ENCODE data around the gene LTN1.
"Not testable (repeated sequence)": the region's sequence is repeated elsewhere in the genome, so short reads cannot be mapped to it uniquely, and the experiment has no call there.

LTN1 gene

GRCh38 chr21:28988146-28988545, 4.5 kb downstream of the LTN1 start:
- DNase-seq (ENCODE audit: low read depth in 2 of 2) = not testable (repeated sequence)

- DNase-seq (ENCODE audit: low read depth in 2 of 2) = no peak
Measured at GRCh38 chr21:28986677-28987076, 6.0 kb downstream of the LTN1 start.

GRCh38 chr21:28982637-28983036, 10.0 kb downstream of the LTN1 start:
- DNase-seq (ENCODE audit: low read depth in 2 of 2) = no peak

GRCh38 chr21:28979092-28979491, 13.6 kb downstream of the LTN1 start:
- no peak for DNase-seq (ENCODE audit: low read depth in 2 of 2)

DNA sequence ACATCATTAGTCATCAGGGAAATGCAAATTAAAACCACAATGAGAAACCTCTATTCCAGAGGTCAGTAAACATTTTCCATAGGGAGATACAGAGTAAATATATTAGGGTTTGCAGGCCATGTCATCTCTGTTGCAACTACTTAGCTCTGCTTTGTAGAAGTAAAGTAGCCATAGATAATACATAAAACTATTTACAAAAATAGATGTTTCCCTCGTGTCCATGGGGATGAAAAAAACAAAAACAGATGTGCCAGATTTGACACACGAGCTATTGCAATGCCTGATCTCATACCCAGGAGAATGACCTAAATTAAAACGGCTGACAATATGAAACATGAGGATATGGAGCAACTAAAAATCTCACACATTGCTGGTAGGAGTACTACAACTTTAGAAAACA, 17.3 kb downstream of the LTN1 start:
- DNase-seq (ENCODE audit: low read depth in 2 of 2) = no peak

GRCh38 chr21:28974531-28975227, 18.0 kb downstream of the LTN1 start:
- no peak for DNase-seq (ENCODE audit: low read depth in 2 of 2)

GRCh38 chr21:28972398-28972797, 20.3 kb downstream of the LTN1 start:
- DNase-seq (ENCODE audit: low read depth in 2 of 2) = no peak

GRCh38 chr21:28971171-28971570, 21.5 kb downstream of the LTN1 start:
- no peak for DNase-seq (ENCODE audit: low read depth in 2 of 2)

GRCh38 chr21:28963831-28964230, 28.8 kb downstream of the LTN1 start:
- no peak for DNase-seq (ENCODE audit: low read depth in 2 of 2)

GRCh38 chr21:28962465-28962864, 30.2 kb downstream of the LTN1 start:
- DNase-seq (ENCODE audit: low read depth in 2 of 2) = no peak

- no peak for DNase-seq (ENCODE audit: low read depth in 2 of 2)
Measured at GRCh38 chr21:28961927-28962326, 30.8 kb downstream of the LTN1 start.

- DNase-seq (ENCODE audit: low read depth in 2 of 2) = no peak
Measured at GRCh38 chr21:28960245-28960644, 32.4 kb downstream of the LTN1 start.

DNA sequence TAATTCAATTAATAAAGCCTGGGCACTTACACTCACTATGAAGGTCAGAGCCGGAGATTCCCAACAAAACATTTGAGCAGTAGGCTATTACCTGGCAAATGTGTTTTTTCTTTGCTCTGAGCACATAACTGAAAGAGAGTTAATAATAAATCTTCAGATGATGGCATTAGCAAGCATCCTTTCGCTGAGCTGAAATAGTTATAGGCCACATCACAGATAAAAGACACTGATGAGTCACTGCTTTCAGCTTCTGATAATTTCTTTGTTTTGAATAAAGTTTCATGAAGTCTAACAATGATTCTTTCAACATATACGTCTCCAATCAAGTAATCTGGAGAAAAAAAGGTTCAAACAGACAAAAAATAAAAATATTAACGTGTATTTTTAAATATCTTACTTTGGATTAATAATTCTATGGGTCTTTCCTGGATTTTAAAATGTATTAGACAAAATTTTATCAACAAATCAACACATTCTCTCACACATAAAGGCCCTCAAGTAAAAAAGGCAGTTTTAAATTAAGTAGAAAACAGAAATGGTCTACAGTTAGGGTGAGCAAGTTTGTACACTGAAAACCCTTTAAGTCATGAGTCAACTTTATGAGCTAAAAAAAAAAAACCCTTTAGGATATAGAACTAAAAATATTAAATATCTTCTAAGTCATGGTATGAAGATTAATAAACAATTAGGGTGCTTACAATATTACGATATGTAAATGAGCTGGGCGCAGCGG, 33.1 kb downstream of the LTN1 start:
- DNase-seq (ENCODE audit: low read depth in 2 of 2) = no peak

GRCh38 chr21:28953247-28953646, 39.4 kb downstream of the LTN1 start:
- no peak for DNase-seq (ENCODE audit: low read depth in 2 of 2)

DNA sequence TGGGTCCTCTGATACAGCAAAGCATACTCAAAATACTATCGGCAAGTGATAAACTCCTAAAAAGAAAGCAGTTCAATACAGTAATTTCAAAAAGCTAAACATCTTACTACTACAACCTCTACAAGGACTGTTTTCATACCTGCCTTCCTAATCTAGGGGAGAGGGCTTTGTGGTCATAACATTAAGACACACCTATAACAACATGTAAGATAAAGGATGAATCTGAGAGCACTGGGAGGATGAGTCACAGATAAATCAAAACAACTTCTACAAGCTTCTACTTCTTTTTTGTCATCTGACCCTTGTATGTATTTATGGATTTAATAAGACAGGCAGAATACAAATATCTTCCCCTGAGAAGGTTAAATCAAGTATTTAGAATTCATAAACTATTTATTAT, 40.0 kb downstream of the LTN1 start:
- DNase-seq (ENCODE audit: low read depth in 2 of 2) = no peak

- no peak for DNase-seq (ENCODE audit: low read depth in 2 of 2)
Measured at GRCh38 chr21:28949318-28949717, 43.4 kb downstream of the LTN1 start.

DNA sequence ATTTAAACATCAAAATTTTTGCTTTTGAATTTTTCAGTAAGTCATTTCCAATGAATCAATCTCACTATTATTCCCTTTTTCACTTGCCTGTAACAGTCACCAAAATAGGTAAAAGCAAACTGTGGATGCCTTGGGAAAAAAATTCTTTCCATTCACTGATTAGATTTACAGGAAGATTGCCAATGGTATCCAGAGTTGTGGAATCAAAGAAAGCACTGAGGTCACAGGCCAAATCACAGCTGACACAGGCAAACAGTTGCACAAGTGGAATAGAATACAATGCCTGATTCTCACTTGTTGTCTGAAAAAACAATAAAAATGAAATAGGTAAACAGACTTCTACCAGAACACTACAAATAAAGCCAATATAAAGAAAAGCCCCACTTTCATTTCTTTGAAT, 48.4 kb downstream of the LTN1 start:
- no peak for DNase-seq (ENCODE audit: low read depth in 2 of 2)

DNA sequence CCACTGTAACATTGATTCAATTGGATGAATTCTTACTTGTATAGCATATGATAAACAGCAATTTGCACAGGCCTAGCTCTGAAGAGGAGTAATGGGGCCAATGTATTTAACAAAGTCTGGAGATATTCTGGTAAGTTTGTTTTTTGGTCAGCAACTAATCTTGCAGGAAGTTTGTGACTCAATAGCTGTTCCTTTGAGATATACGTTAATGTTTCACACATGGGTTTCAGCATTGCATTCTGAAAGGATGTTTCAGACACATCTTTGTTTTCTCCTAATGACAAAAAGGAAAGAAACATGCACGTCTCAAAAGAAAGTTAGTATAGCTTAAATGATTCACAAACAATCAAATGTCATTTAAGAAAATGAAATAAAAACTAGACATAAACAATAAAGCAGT, 49.0 kb downstream of the LTN1 start:
- DNase-seq (ENCODE audit: low read depth in 2 of 2) = no peak

- no peak for DNase-seq (ENCODE audit: low read depth in 2 of 2)
Measured at GRCh38 chr21:28938726-28939125, 54.0 kb downstream of the LTN1 start.

DNA sequence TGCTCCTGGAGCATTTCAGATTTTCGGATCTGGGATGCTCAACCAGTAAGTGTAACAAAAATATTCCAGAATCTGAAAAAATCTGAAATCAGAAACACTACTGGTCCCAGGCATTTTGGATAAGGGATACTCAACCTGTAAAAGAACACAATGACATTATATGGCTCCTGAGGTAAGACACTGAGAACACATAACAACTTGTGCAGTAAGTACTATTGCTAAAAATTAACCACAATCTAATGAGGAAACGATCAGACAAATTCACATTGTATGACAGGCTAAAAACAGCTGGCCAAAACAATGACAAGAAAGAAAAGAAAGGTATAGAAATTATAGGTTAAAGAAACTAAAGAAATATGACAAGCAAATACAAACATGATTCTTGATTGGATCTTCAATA, 54.9 kb downstream of the LTN1 start:
- DNase-seq (ENCODE audit: low read depth in 2 of 2) = no peak

DNA sequence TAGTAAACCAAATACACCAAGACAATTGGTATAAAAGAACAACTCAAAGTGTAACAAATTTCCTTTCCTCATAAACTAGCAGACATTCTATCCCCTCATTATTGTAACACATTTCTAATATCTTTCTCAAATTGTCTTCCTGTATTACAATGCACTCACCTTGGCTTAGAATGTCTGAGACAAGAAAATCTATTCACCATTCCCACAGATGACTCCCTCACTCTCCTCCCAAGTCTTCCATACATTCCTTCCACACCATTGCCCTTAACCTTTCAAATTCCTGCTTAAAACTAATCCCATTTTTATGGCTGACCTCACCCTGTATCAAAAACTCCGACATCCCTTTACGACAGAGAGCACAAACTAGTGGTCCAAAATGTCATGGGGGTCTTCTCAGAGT, 56.0 kb downstream of the LTN1 start:
- no peak for DNase-seq (ENCODE audit: low read depth in 2 of 2)

- no peak for DNase-seq (ENCODE audit: low read depth in 2 of 2)
Measured at GRCh38 chr21:28936036-28936435, 56.6 kb downstream of the LTN1 start.

DNA sequence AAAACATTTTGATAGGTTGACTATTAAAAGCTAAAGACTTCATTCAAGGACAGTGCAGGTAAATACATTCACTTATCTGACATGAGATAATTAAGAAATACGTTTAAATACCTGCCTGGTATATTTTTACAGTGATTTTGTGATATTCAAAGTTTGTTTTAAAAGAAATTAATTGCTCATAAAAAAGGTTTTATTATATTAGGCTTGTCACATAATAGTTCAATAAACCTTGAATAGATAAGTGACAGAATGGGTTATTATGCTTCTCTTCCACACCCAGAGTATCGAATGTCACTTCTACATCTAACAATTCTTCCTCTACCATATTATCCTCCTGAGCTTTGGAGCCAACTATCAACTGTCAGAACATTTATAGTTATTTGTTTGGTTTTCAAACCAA, 60.0 kb downstream of the LTN1 start:
- DNase-seq (ENCODE audit: low read depth in 2 of 2) = no peak

All from stimulated activated CD8-positive, alpha-beta memory T cell treated with anti-CD3 and anti-CD28 coated beads, Interleukin-7, amount 100 ng/mL, for 1 hour (primary cell).